Body of pancreas (tissue), 4 donors: ENCODE data around the gene MOGAT3. TPM values are rescaled to one million over a fixed set of nuclear protein-coding genes. Genes with fewer than 3 reads are reported as not detected.

ENCODE experiments used
- ATAC-seq: fragments of 150-250 bp; one replicate; pipeline ENCODE4 v1.9.1; 2016
- DNase-seq, 4 donors: peaks; one replicate each; pipeline ENCODE4 v3.0.0-alpha.2; 2019
- H3K27ac ChIP-seq, 4 donors: fragments of 200-600 bp; sonication (generic); 1 replicate in 3 of 4; 2 replicates in 1 of 4; pipeline versions ENCODE4 v1.5.1 to v1.6.1; 2016 to 2019; ENCODE audit warnings: mild to moderate bottlenecking in 1 of 4, mixed read lengths in 1 of 4, moderate library complexity in 1 of 4
- H3K27me3 ChIP-seq, 2 donors: fragments of 200-600 bp; sonication (generic); one replicate each; pipeline ENCODE4 v1.6.0; 2016; ENCODE audit warnings: mild to moderate bottlenecking in 1 of 2
- H3K36me3 ChIP-seq, 2 donors: fragments of 200-600 bp; sonication (generic); replicated peaks in 1 of 2; 2 replicates each; pipeline ENCODE4 v1.5.1; 2016; ENCODE audit warnings: low read depth in 2 of 2; ENCODE audit not compliant: insufficient read depth in 1 of 2
- H3K4me1 ChIP-seq: fragments of 200-600 bp; sonication (generic); one replicate; pipeline ENCODE4 v1.6.0; 2016
- H3K4me3 ChIP-seq, 2 donors: fragments of 200-600 bp; sonication (generic); 1 replicate in 1 of 2; 2 replicates in 1 of 2; pipeline ENCODE4 v1.5.1; 2016 to 2019
- H3K9me3 ChIP-seq, 3 donors: fragments of 200-600 bp; sonication (generic); 1 replicate in 2 of 3; 2 replicates in 1 of 3; pipeline ENCODE4 v1.5.1; 2016
- CTCF ChIP-seq, 7 experiments: fragments of 450-650 bp in 4 of 7; fragments of 200-600 bp in 3 of 7; sonication (generic) in 3 of 7; IDR thresholded peaks; one replicate each; pipeline ENCODE4 v1.5.1; 2016 to 2019; ENCODE audit warnings: antibody characterized with exemption in 7 of 7
- POLR2A ChIP-seq, 3 donors: fragments of 450-650 bp; IDR thresholded peaks; one replicate each; pipeline ENCODE4 v1.6.1; 2016; ENCODE audit warnings: antibody characterized with exemption in 3 of 3, mild to moderate bottlenecking in 2 of 3
- WGBS, 2 donors: methylation state at CpG; one replicate each; pipeline ENCODE4 v1.1.5; 2017; 5-methylcytosine and 5-hydroxymethylcytosine counted together
- intact Hi-C: fragments of 100-400 bp; cut with DNase I; formaldehyde crosslinking; loops from one replicate; pipeline ENCODE4 v1.15.1; 2023
- microRNA-seq, 2 donors: library from miRNA; unstranded; fragments of <30 nt; microRNA quantifications; one replicate each; pipeline ENCODE4, GENCODE V29; 2016; ENCODE audit warnings: borderline number of aligned reads in 2 of 2, borderline replicate concordance in 2 of 2
- small RNA-seq: library from RNA; depleted of rRNA; stranded (forward); fragments of <200 nt; gene quantifications from one replicate; pipeline ENCODE3, GENCODE V24; 2016
- total RNA-seq, 2 donors: library from RNA; depleted of rRNA; stranded (reverse); fragments of >200 nt; gene quantifications; one replicate each; pipeline ENCODE4 v1.1.0, GENCODE V29; 2016

MOGAT3 gene
- total RNA-seq, 2 donors from 2014 or later = not detected

GRCh38 chr7:101154693-101155102 lies 46.1 kb downstream of the MOGAT3 start:
- H3K4me3 ChIP-seq = peak overlapping the region; percentile 56 to 86
- intact Hi-C loops = no loop called here
- WGBS, 2 donors = 1 to 2% methylated on average over 11 to 31 of the region's 34 CpGs
- DNase-seq (no peak), ATAC-seq (peak; percentile 4)
- H3K4me1 ChIP-seq = peaks cover 15% of the 10 kb centered on the region
- no peaks in the 10 kb centered on the region for H3K36me3 ChIP-seq
- no peak for TF ChIP-seq CTCF (IDR thresholded peaks at IDR 0.05)
- TF ChIP-seq POLR2A (IDR thresholded peaks at IDR 0.05) = no peak
- no peaks in the 10 kb centered on the region for H3K9me3 ChIP-seq
- peak overlapping the region in 1 of 4 donors; percentile 32 for H3K27ac ChIP-seq
- no peaks in the 10 kb centered on the region for H3K27me3 ChIP-seq

DNA sequence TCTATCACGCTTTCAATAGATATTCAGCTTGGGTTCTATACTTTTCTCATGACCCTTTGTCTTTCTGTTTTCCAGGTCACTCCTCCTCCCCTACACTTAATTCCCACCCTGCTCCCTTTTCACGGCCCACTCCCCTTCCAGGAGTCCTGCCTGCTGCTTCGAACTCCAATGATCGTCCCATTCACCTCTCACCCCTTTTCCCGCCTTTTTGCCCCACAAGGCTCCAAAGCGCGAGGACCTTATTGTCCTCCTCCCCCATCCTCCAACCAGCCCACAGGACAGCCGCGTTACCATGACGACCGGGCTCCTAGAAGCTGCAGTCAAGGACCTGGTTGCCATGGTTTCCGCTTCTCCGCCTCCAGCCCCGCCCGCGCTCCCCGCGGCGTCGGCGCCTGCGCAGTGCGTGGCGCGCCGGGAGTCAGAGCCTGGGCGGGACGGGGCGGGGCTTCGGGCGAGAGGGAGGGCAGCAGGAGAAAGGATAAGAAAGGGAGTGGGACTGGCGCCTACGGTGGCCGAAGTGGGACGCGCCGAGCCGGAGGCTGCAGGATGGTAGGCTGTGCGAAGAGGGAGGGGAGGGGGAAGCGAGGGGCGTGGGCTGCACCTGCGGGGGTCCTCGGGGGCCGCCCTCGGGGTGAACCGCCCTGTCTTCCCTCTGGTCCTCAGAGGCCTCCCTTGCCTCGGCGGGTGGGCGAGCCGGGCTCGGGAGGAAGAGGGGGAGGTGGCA lies 46.7 kb downstream of the MOGAT3 start, which contains the start of gene AP1S1:
Gene AP1S1 (plus strand): TSS at position 508 of the 724 bp plus-strand sequence. CDS start 39 bp downstream, at position 547.
- intact Hi-C loops = no loop called here
- DNase-seq (peak; percentile 96 to 98 (median 97)), ATAC-seq (peak; percentile 99)
- WGBS, 2 donors = 3 to 7% methylated on average over 28 to 48 of the region's 51 CpGs
- no peaks in the 10 kb centered on the region for H3K27me3 ChIP-seq
- H3K4me1 ChIP-seq = peaks cover 15% of the 10 kb centered on the region
- H3K27ac ChIP-seq = peak within 1 kb of the TSS in 1 of 4 donors; percentile 32
- H3K4me3 ChIP-seq = peak within 1 kb of the TSS; percentile 56 to 86
- no peak for TF ChIP-seq CTCF (IDR thresholded peaks at IDR 0.05)
- TF ChIP-seq POLR2A (IDR thresholded peaks at IDR 0.05) = peak in 2 of 3 donors; percentile 14 to 23
- no peaks in the 10 kb centered on the region for H3K36me3 ChIP-seq
- no peaks in the 10 kb centered on the region for H3K9me3 ChIP-seq

- 62 to 85% methylated on average over 2 of the region's 2 CpGs for WGBS, 2 donors
- no peaks in the 10 kb centered on the region for H3K36me3 ChIP-seq
Measured at GRCh38 chr7:101151908-101152651, 48.8 kb downstream of the MOGAT3 start.

More at GRCh38 chr7:101151908-101152651, 48.8 kb downstream of the MOGAT3 start:
- Histone ChIP-seq H3K4me1 (peaks cover 15% of the 10 kb centered on the region), H3K4me3 (no peak overlapping the region), H3K27ac (no peak overlapping the region), H3K27me3 (no peaks in the 10 kb centered on the region), H3K9me3 (no peaks in the 10 kb centered on the region)
- no peak for ATAC-seq
- TF ChIP-seq CTCF (IDR thresholded peaks at IDR 0.05) (no peak), POLR2A (IDR thresholded peaks at IDR 0.05) (no peak)
- intact Hi-C loops = no loop called here
- no peak for DNase-seq

Small RNAs within 50 kb of the gene (microRNA-seq; reads per million reads assigned to microRNA genes)
- gene MIR4653 = 0 reads per million in 2 donors

Small RNAs within 50 kb of the gene (small RNA-seq; reads per million reads assigned to genes)
- gene MIR4653 = not detected

Other genes with a start within 250 kb of the MOGAT3 start
- not detected for gene MUC12, start 231.5 kb downstream of the MOGAT3 start, total RNA-seq
- gene MUC17, start 181.0 kb downstream of the MOGAT3 start, total RNA-seq = under 1 TPM in 1 of 2 donors, not detected in 1; 0.78 TPM
- 10 to 100 TPM; 13.5 to 19.4 TPM for gene TRIM56, start 115.6 kb downstream of the MOGAT3 start, total RNA-seq
- gene SERPINE1, start 73.9 kb downstream of the MOGAT3 start, total RNA-seq = 10 to 100 TPM; 20.2 to 36.3 TPM
- gene AP1S1, start 46.6 kb downstream of the MOGAT3 start, total RNA-seq = 10 to 100 TPM; 12.2 to 23.6 TPM
- 1 to 10 TPM; 3.0 to 4.9 TPM for gene VGF, start 35.5 kb downstream of the MOGAT3 start, total RNA-seq
- gene NAT16, start 20.7 kb downstream of the MOGAT3 start, total RNA-seq = under 1 TPM in 1 of 2 donors, not detected in 1; 0.26 TPM
- 10 to 100 TPM; 23.9 to 56.0 TPM for gene PLOD3, start 16.5 kb upstream of the MOGAT3 start, total RNA-seq
- gene ZNHIT1, start 17.1 kb upstream of the MOGAT3 start, total RNA-seq = 10 to 100 TPM; 51.4 to 74.8 TPM
- 10 to 100 TPM in 1 of 2 donors, 1 to 10 TPM in 1; 7.3 to 22.1 TPM for gene CLDN15, start 36.8 kb upstream of the MOGAT3 start, total RNA-seq
- 100 to 1,000 TPM in 1 of 2 donors, 10 to 100 TPM in 1; 88.2 to 148 TPM for gene FIS1, start 44.0 kb upstream of the MOGAT3 start, total RNA-seq
- gene IFT22, start 120.8 kb upstream of the MOGAT3 start, total RNA-seq = 10 to 100 TPM; 18.7 to 31.0 TPM
- gene COL26A1, start 161.8 kb upstream of the MOGAT3 start, total RNA-seq = 1 to 10 TPM in 1 of 2 donors, under 1 TPM in 1; 0.78 to 2.0 TPM